Mesendoderm (in vitro differentiated cells): ENCODE data around the gene C1QL4.

Source experiments
- DNase-seq: peaks from one replicate; pipeline ENCODE4 v3.0.0; 2013
- H2AK5ac ChIP-seq: 2 replicates; pipeline ENCODE4 v1.6.1; 2013; ENCODE audit warnings: low read length, inconsistent platforms
- H2BK120ac ChIP-seq: 2 replicates; pipeline ENCODE4 v1.6.1; 2013; ENCODE audit warnings: low read depth, mild to moderate bottlenecking, low read length, moderate library complexity, mixed read lengths
- H2BK15ac ChIP-seq: replicated peaks from 2 replicates; pipeline ENCODE4 v1.6.1; 2013; ENCODE audit warnings: low read depth, mild to moderate bottlenecking, moderate library complexity
- H2BK5ac ChIP-seq: 2 replicates; pipeline ENCODE4 v1.6.1; 2013; ENCODE audit warnings: low read length, inconsistent platforms
- H3K18ac ChIP-seq: 2 replicates; pipeline ENCODE4 v1.6.1; 2013; ENCODE audit warnings: mild to moderate bottlenecking, low read length, mixed read lengths
- H3K23ac ChIP-seq: one replicate; pipeline ENCODE4 v1.6.1; 2013; ENCODE audit warnings: low read length
- H3K27ac ChIP-seq: 2 replicates; pipeline ENCODE4 v1.5.1; 2013; ENCODE audit warnings: low read depth, mild to moderate bottlenecking, inconsistent platforms, low read length, moderate library complexity
- H3K27me3 ChIP-seq: 2 replicates; pipeline ENCODE4 v1.6.1; 2013; ENCODE audit warnings: low read length, control low read depth, mild to moderate bottlenecking, inconsistent platforms; ENCODE audit not compliant: insufficient read depth, poor library complexity
- H3K36me3 ChIP-seq: 2 replicates; pipeline ENCODE4 v1.6.1; 2013; ENCODE audit warnings: low read length, inconsistent platforms; ENCODE audit not compliant: control insufficient read depth, insufficient read depth
- H3K4ac ChIP-seq: one replicate; pipeline ENCODE4 v1.6.1; 2013; ENCODE audit warnings: low read depth, mild to moderate bottlenecking, low read length, moderate library complexity
- H3K4me1 ChIP-seq: 2 replicates; pipeline ENCODE4 v1.6.1; 2013; ENCODE audit warnings: low read depth, low read length, inconsistent platforms; ENCODE audit not compliant: control insufficient read depth
- H3K4me2 ChIP-seq: 2 replicates; pipeline ENCODE4 v1.6.1; 2013; ENCODE audit warnings: low read length
- H3K4me3 ChIP-seq: 2 replicates; pipeline ENCODE4 v1.5.1; 2013; ENCODE audit warnings: mild to moderate bottlenecking, low read length
- H3K56ac ChIP-seq: one replicate; pipeline ENCODE4 v1.6.1; 2013; ENCODE audit warnings: low read length
- H3K79me1 ChIP-seq: 2 replicates; pipeline ENCODE4 v1.6.1; 2013; ENCODE audit warnings: low read length, inconsistent platforms
- H3K79me2 ChIP-seq: 2 replicates; pipeline ENCODE4 v1.6.1; 2013; ENCODE audit warnings: mild to moderate bottlenecking, low read length; ENCODE audit not compliant: control insufficient read depth, insufficient read depth
- H3K9ac ChIP-seq: 2 replicates; pipeline ENCODE4 v1.6.1; 2013; ENCODE audit warnings: low read length, inconsistent platforms
- H4K5ac ChIP-seq: one replicate; pipeline ENCODE4 v1.6.1; 2013; ENCODE audit warnings: low read length
- H4K8ac ChIP-seq: one replicate; pipeline ENCODE4 v1.6.1; 2013; ENCODE audit warnings: low read depth, mild to moderate bottlenecking, control low read depth, low read length, moderate library complexity
- WGBS: extraction: QIAGEN DNeasy Blood & Tissue Kit; methylation state at CpG from one replicate; pipeline ENCODE4 v1.1.7; 2013; ENCODE audit warnings: low lambda C conversion rate, missing lambda C conversion rate; ENCODE audit not compliant: insufficient coverage; ENCODE audit errors: extremely low coverage; 5-methylcytosine and 5-hydroxymethylcytosine counted together

C1QL4 gene

DNA sequence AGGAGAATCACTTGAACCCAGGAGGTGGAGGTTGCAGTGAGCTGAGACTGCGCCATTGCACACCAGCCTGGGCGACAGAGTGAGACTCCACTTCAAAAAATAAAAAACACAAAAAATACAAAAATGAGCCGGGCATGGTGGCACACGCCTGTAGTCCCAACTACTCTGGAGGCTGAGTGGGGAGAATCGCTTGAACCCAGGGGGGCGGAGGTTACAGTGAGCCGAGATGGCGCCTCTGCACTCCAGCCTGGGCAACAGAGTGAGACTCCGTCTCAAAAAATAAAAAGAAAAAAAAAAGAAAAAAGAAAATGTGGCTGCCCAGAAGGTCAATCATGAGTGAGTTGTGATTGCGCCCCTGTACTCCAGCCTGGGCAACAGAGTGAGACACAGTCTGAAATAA lies 18.9 kb upstream of the C1QL4 start:
- H3K4me2 ChIP-seq: no peak overlapping the region
- no peak for DNase-seq
- no peak overlapping the region for H3K27ac ChIP-seq
- H2BK15ac ChIP-seq: no peak overlapping the region
- H3K36me3 ChIP-seq: no peaks in the 10 kb centered on the region
- H3K4me3 ChIP-seq: no peak overlapping the region
- H3K4me1 ChIP-seq: no peaks in the 10 kb centered on the region
- H4K8ac ChIP-seq: no peak overlapping the region
- H3K79me1 ChIP-seq: no peaks in the 10 kb centered on the region
- no peak overlapping the region for H2AK5ac ChIP-seq
- no peaks in the 10 kb centered on the region for H3K79me2 ChIP-seq
- H3K56ac ChIP-seq: no peak overlapping the region
- no peak overlapping the region for H4K5ac ChIP-seq
- H3K27me3 ChIP-seq: no peaks in the 10 kb centered on the region
- no peak overlapping the region for H3K4ac ChIP-seq
- no peak overlapping the region for H2BK5ac ChIP-seq
- no peak overlapping the region for H3K18ac ChIP-seq
- no peak overlapping the region for H2BK120ac ChIP-seq
- no peak overlapping the region for H3K23ac ChIP-seq
- no peak overlapping the region for H3K9ac ChIP-seq
- WGBS: no CpG with 5 or more reads among the region's 10 CpGs

GRCh38 chr12:49352351-49352750 lies 15.4 kb upstream of the C1QL4 start:
- WGBS: no CpG with 5 or more reads among the region's 2 CpGs
- Histone ChIP-seq H2BK5ac (no peak overlapping the region), H3K9ac (no peak overlapping the region), H2BK120ac (no peak overlapping the region), H3K18ac (no peak overlapping the region), H4K5ac (no peak overlapping the region), H3K4ac (no peak overlapping the region), H3K27me3 (peaks cover 1% of the 10 kb centered on the region), H2BK15ac (no peak overlapping the region), H4K8ac (no peak overlapping the region), H3K23ac (no peak overlapping the region), H3K79me1 (no peaks in the 10 kb centered on the region), H3K4me2 (no peak overlapping the region), H3K4me3 (no peak overlapping the region), H3K56ac (no peak overlapping the region), H3K36me3 (no peaks in the 10 kb centered on the region), H2AK5ac (no peak overlapping the region), H3K4me1 (peaks cover 1% of the 10 kb centered on the region), H3K27ac (no peak overlapping the region), H3K79me2 (no peaks in the 10 kb centered on the region)
- no peak for DNase-seq

DNA sequence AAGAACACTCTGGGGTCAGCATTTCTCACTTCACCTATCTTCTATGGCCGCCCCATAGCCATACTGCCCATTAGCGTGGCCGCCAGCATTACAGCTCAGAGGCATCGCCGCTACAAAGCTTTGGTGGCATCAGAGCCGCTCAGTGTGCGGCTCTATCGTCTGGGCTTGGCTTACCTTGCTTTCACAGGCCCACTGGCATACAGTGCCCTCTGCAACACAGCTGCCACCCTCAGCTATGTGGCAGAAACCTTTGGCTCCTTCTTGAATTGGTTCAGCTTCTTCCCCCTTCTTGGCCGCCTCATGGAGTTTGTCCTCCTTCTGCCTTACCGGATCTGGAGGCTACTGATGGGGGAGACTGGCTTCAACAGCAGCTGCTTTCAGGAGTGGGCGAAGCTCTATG lies 12.3 kb upstream of the C1QL4 start:
- no CpG with 5 or more reads among the region's 11 CpGs for WGBS
- Histone ChIP-seq H3K4me3 (no peak overlapping the region), H3K4ac (no peak overlapping the region), H4K5ac (no peak overlapping the region), H2BK5ac (no peak overlapping the region), H3K79me2 (no peaks in the 10 kb centered on the region), H3K4me2 (no peak overlapping the region), H3K4me1 (peaks cover 2% of the 10 kb centered on the region), H2BK15ac (no peak overlapping the region), H3K56ac (no peak overlapping the region), H3K27ac (no peak overlapping the region), H2AK5ac (no peak overlapping the region), H3K36me3 (no peaks in the 10 kb centered on the region), H4K8ac (no peak overlapping the region), H3K27me3 (peaks cover 23% of the 10 kb centered on the region), H2BK120ac (no peak overlapping the region), H3K23ac (no peak overlapping the region), H3K9ac (no peak overlapping the region), H3K18ac (no peak overlapping the region), H3K79me1 (no peaks in the 10 kb centered on the region)
- no peak for DNase-seq

- no CpG with 5 or more reads among the region's 5 CpGs for WGBS
These were observed 11.8 kb upstream of the C1QL4 start for GRCh38 chr12:49348781-49349180.

GRCh38 chr12:49347311-49348193 lies 10.6 kb upstream of the C1QL4 start:
- Histone ChIP-seq H3K9ac (peak overlapping the region; percentile 49), H3K79me2 (no peaks in the 10 kb centered on the region), H3K27me3 (peaks cover 30% of the 10 kb centered on the region), H3K4me3 (no peak overlapping the region), H3K23ac (no peak overlapping the region), H3K79me1 (no peaks in the 10 kb centered on the region), H2BK5ac (no peak overlapping the region), H3K4ac (no peak overlapping the region), H2BK15ac (no peak overlapping the region), H3K4me2 (peak overlapping the region; percentile 52), H2BK120ac (no peak overlapping the region), H3K4me1 (peaks cover 5% of the 10 kb centered on the region), H3K27ac (no peak overlapping the region), H2AK5ac (no peak overlapping the region), H4K5ac (no peak overlapping the region), H3K18ac (no peak overlapping the region), H4K8ac (no peak overlapping the region), H3K36me3 (no peaks in the 10 kb centered on the region), H3K56ac (peak overlapping the region; percentile 62)
- no CpG with 5 or more reads among the region's 37 CpGs for WGBS
- peak; percentile 82 for DNase-seq

More at GRCh38 chr12:49348781-49349180, 11.8 kb upstream of the C1QL4 start:
- no peak overlapping the region for H3K4ac ChIP-seq
- no peak overlapping the region for H2BK120ac ChIP-seq
- no peak overlapping the region for H3K18ac ChIP-seq
- no peak for DNase-seq
- no peak overlapping the region for H2AK5ac ChIP-seq
- no peak overlapping the region for H2BK15ac ChIP-seq
- H4K5ac ChIP-seq: no peak overlapping the region
- H3K4me3 ChIP-seq: no peak overlapping the region
- H4K8ac ChIP-seq: no peak overlapping the region
- H3K79me2 ChIP-seq: no peaks in the 10 kb centered on the region
- no peak overlapping the region for H3K4me2 ChIP-seq
- no peaks in the 10 kb centered on the region for H3K36me3 ChIP-seq
- no peak overlapping the region for H2BK5ac ChIP-seq
- H3K23ac ChIP-seq: no peak overlapping the region
- no peak overlapping the region for H3K27ac ChIP-seq
- peaks cover 2% of the 10 kb centered on the region for H3K4me1 ChIP-seq
- no peak overlapping the region for H3K56ac ChIP-seq
- H3K9ac ChIP-seq: no peak overlapping the region
- peaks cover 28% of the 10 kb centered on the region for H3K27me3 ChIP-seq
- no peaks in the 10 kb centered on the region for H3K79me1 ChIP-seq
